Right lobe of liver (tissue), 6 donors: Measurements from ENCODE around the gene TREX2. TPM values are rescaled to one million over a fixed set of nuclear protein-coding genes. Genes with fewer than 3 reads are reported as not detected.

Experiments used
- ATAC-seq, 4 donors: fragments of 200-7000 bp; cut with Tn5 transposase; one replicate each; pipeline ENCODE4 v1.9.1; 2020; ENCODE audit warnings: mild to moderate bottlenecking in 4 of 4, moderate library complexity in 4 of 4
- DNase-seq, 3 donors: peaks; one replicate each; pipeline ENCODE4 v3.0.0-alpha.2; 2020
- H3K27ac ChIP-seq, 3 donors: fragments of 200-600 bp; one replicate each; pipeline ENCODE4 v1.8.0; 2022
- H3K27me3 ChIP-seq, 2 donors: fragments of 200-600 bp; one replicate each; pipeline ENCODE4 v1.8.0; 2022
- H3K36me3 ChIP-seq, 4 donors: fragments of 200-600 bp; sonication (generic) in 1 of 4; one replicate each; pipeline versions ENCODE4 v1.5.1 to v1.8.0; 2017 to 2022; ENCODE audit warnings: control low read depth in 1 of 4
- H3K4me1 ChIP-seq, 4 donors: fragments of 200-600 bp; sonication (generic) in 1 of 4; one replicate each; pipeline versions ENCODE4 v1.5.1 to v1.8.0; 2017 to 2022; ENCODE audit warnings: control low read depth in 1 of 4
- H3K4me3 ChIP-seq, 3 donors: fragments of 200-600 bp; one replicate each; pipeline ENCODE4 v1.8.0; 2022
- H3K9me3 ChIP-seq, 4 donors: fragments of 200-600 bp; sonication (generic) in 1 of 4; one replicate each; pipeline versions ENCODE4 v1.5.1 to v1.8.0; 2017 to 2022; ENCODE audit warnings: control low read depth in 1 of 4
- CTCF ChIP-seq, 4 donors: fragments of 200-600 bp in 3 of 4; fragments of 450-650 bp in 1 of 4; IDR thresholded peaks; one replicate each; pipeline versions ENCODE4 v1.5.1 to v1.8.0; 2016 to 2022; ENCODE audit warnings: antibody characterized with exemption in 4 of 4, mild to moderate bottlenecking in 2 of 4
- POLR2A ChIP-seq: fragments of 450-650 bp; IDR thresholded peaks from one replicate; pipeline ENCODE4 v1.6.1; 2017; ENCODE audit warnings: antibody characterized with exemption, mild to moderate bottlenecking
- WGBS: methylation state at CpG from one replicate; pipeline ENCODE4 v1.1.6; 2018; ENCODE audit warnings: low coverage, low lambda C conversion rate; ENCODE audit not compliant: insufficient coverage; ENCODE audit errors: missing lambda C conversion rate; 5-methylcytosine and 5-hydroxymethylcytosine counted together
- intact Hi-C, 2 donors: fragments of 100-400 bp; cut with DNase I; formaldehyde crosslinking; loops; one replicate each; pipeline versions ENCODE4 v1.11.2 to v1.14.1; 2022
- total RNA-seq, 6 experiments: library from RNA; depleted of rRNA in 2 of 6; stranded (reverse); fragments of >200 nt in 2 of 6; fragmentation: NEBNext Ultra II Directional in 3 of 6; extraction: Animal tissue kit (Norgen Biotek cat#: 25700) in 3 of 6; gene quantifications; one replicate each; pipeline versions ENCODE4 v1.1.0 to v1.2.4, GENCODE V29; 2016 to 2023
- donor health status: DM: no; HTN: yes; CAD: no.
- donor health status: DM: no; HTN: no; CAD: no.
- donor health status: DM: no; HTN: no; CAD: no.
- donor health status: DM: no; HTN: yes; CAD: no.
- donor health status: DM: no; HTN: yes; CAD: no.

The TREX2 gene
- total RNA-seq, 6 experiments from 2014 or later = 0.18 to 0.46 (median 0.23) TPM; not detected in 2

GRCh38 chrX:153441981-153442380, 3.9 kb downstream of the TREX2 start:
- H3K4me1 ChIP-seq = no peaks in the 10 kb centered on the region
- ATAC-seq (no peak), DNase-seq (no peak)
- no peak overlapping the region for H3K4me3 ChIP-seq
- H3K36me3 ChIP-seq = no peaks in the 10 kb centered on the region
- intact Hi-C loops = no loop called here
- 30% methylated on average over 1 of the region's 9 CpGs for WGBS
- H3K27ac ChIP-seq = no peak overlapping the region
- no peaks in the 10 kb centered on the region for H3K27me3 ChIP-seq
- H3K9me3 ChIP-seq = no peaks in the 10 kb centered on the region
- TF ChIP-seq POLR2A (no peak), CTCF (IDR thresholded peaks at IDR 0.05) (no peak)

GRCh38 chrX:153441296-153441695, 4.6 kb downstream of the TREX2 start:
- no peaks in the 10 kb centered on the region for H3K36me3 ChIP-seq
- H3K4me3 ChIP-seq = no peak overlapping the region
- H3K9me3 ChIP-seq = no peaks in the 10 kb centered on the region
- TF ChIP-seq CTCF (IDR thresholded peaks at IDR 0.05) (no peak), POLR2A (no peak)
- no peaks in the 10 kb centered on the region for H3K27me3 ChIP-seq
- intact Hi-C loops = no loop called here
- H3K4me1 ChIP-seq = no peaks in the 10 kb centered on the region
- 51% methylated on average over 7 of the region's 7 CpGs for WGBS
- no peak for ATAC-seq
- no peak for DNase-seq
- H3K27ac ChIP-seq = no peak overlapping the region

GRCh38 chrX:153440556-153441135, 5.2 kb downstream of the TREX2 start:
- Histone ChIP-seq H3K4me1 (no peaks in the 10 kb centered on the region), H3K36me3 (no peaks in the 10 kb centered on the region), H3K27ac (no peak overlapping the region), H3K9me3 (no peaks in the 10 kb centered on the region), H3K4me3 (no peak overlapping the region), H3K27me3 (no peaks in the 10 kb centered on the region)
- TF ChIP-seq CTCF (IDR thresholded peaks at IDR 0.05) (no peak), POLR2A (no peak)
- intact Hi-C loops = no loop called here
- ATAC-seq (no peak), DNase-seq (no peak)
- WGBS = 53% methylated on average over 12 of the region's 13 CpGs

- no peaks in the 10 kb centered on the region for H3K36me3 ChIP-seq
- intact Hi-C loops = no loop called here
- no peaks in the 10 kb centered on the region for H3K9me3 ChIP-seq
- H3K27ac ChIP-seq = no peak overlapping the region
- TF ChIP-seq POLR2A (no peak), CTCF (IDR thresholded peaks at IDR 0.05) (no peak)
- ATAC-seq = no peak
- 80% methylated on average over 4 of the region's 4 CpGs for WGBS
- H3K4me3 ChIP-seq = no peak overlapping the region
- H3K27me3 ChIP-seq = no peaks in the 10 kb centered on the region
- no peaks in the 10 kb centered on the region for H3K4me1 ChIP-seq
- DNase-seq = no peak
Measured at GRCh38 chrX:153439977-153440376, 5.9 kb downstream of the TREX2 start.

- DNase-seq = no peak
- Histone ChIP-seq H3K27ac (no peak overlapping the region), H3K36me3 (no peaks in the 10 kb centered on the region), H3K9me3 (no peaks in the 10 kb centered on the region), H3K4me1 (no peaks in the 10 kb centered on the region), H3K27me3 (no peaks in the 10 kb centered on the region), H3K4me3 (no peak overlapping the region)
- ATAC-seq = peak; percentile 54 to 76 (median 66)
- intact Hi-C loops = no loop called here
- WGBS = 31% methylated on average over 7 of the region's 8 CpGs
- TF ChIP-seq CTCF (IDR thresholded peaks at IDR 0.05) (peak; percentile 10 to 41 (median 26)), POLR2A (no peak)
Measured at GRCh38 chrX:153438532-153438931, 7.3 kb downstream of the TREX2 start.
